Gastroesophageal sphincter (tissue), 4 donors: ENCODE data around the gene CD79B. TPM values are rescaled to one million over a fixed set of nuclear protein-coding genes. Genes with fewer than 3 reads are reported as not detected.

Source experiments
- ATAC-seq: fragments of 150-250 bp; one replicate; pipeline ENCODE4 v1.9.1; 2016; ENCODE audit warnings: mild to moderate bottlenecking, moderate library complexity
- H3K27ac ChIP-seq, 4 donors: fragments of 200-600 bp; sonication (generic) in 3 of 4; 1 replicate in 3 of 4; 2 replicates in 1 of 4; pipeline ENCODE4 v1.5.1; 2016 to 2019
- H3K27me3 ChIP-seq: fragments of 200-600 bp; sonication (generic); one replicate; pipeline ENCODE4 v1.5.1; 2019
- H3K36me3 ChIP-seq, 2 donors: fragments of 200-600 bp; sonication (generic); one replicate each; pipeline ENCODE4 v1.5.1; 2019; ENCODE audit warnings: control low read depth in 1 of 2
- H3K4me1 ChIP-seq, 3 donors: fragments of 200-600 bp; sonication (generic); 1 replicate in 2 of 3; 2 replicates in 1 of 3; pipeline ENCODE4 v1.5.1; 2016 to 2019; ENCODE audit warnings: control low read depth in 2 of 3
- H3K4me3 ChIP-seq, 2 donors: fragments of 200-600 bp; sonication (generic); one replicate each; pipeline ENCODE4 v1.5.1; 2019; ENCODE audit warnings: mild to moderate bottlenecking in 1 of 2, moderate library complexity in 1 of 2
- H3K9me3 ChIP-seq, 3 donors: fragments of 200-600 bp; sonication (generic); one replicate each; pipeline ENCODE4 v1.5.1; 2017 to 2019; ENCODE audit warnings: control low read depth in 2 of 3
- EP300 ChIP-seq: sonication (generic); formaldehyde crosslinking; IDR thresholded peaks from one replicate; pipeline ENCODE4 v1.6.1; 2017; ENCODE audit warnings: antibody characterized with exemption, mild to moderate bottlenecking
- POLR2A ChIP-seq, 2 donors: fragments of 450-650 bp; IDR thresholded peaks; one replicate each; pipeline ENCODE4 v1.6.1; 2017; ENCODE audit warnings: antibody characterized with exemption in 2 of 2, mild to moderate bottlenecking in 2 of 2, moderate library complexity in 1 of 2
- POLR2AphosphoS5 ChIP-seq: sonication (generic); formaldehyde crosslinking; IDR thresholded peaks from one replicate; pipeline ENCODE4 v1.6.1; 2017; ENCODE audit warnings: antibody characterized with exemption
- WGBS, 2 donors: methylation state at CpG; one replicate each; pipeline ENCODE4 v1.1.5; 2018; ENCODE audit warnings: low coverage in 1 of 2; 5-methylcytosine and 5-hydroxymethylcytosine counted together
- total RNA-seq, 4 donors: library from RNA; depleted of rRNA; stranded (reverse); fragments of >200 nt; gene quantifications; one replicate each; pipeline ENCODE4 v1.1.0, GENCODE V29; 2016
- TF ChIP-seq, protein P1 (sequence below), 4 experiments: fragments of 200-600 bp in 2 of 4; fragments of 450-650 bp in 2 of 4; sonication (generic) in 1 of 4; IDR thresholded peaks; one replicate each; pipeline ENCODE4 v1.5.1; 2017 to 2019; ENCODE audit warnings: antibody characterized with exemption in 4 of 4, mild to moderate bottlenecking in 2 of 4, moderate library complexity in 2 of 4

CD79B gene
- total RNA-seq = 1 to 10 TPM in 3 of 4 donors, not detected in 1; 2.0 to 5.9 (median 3.3) TPM

DNA sequence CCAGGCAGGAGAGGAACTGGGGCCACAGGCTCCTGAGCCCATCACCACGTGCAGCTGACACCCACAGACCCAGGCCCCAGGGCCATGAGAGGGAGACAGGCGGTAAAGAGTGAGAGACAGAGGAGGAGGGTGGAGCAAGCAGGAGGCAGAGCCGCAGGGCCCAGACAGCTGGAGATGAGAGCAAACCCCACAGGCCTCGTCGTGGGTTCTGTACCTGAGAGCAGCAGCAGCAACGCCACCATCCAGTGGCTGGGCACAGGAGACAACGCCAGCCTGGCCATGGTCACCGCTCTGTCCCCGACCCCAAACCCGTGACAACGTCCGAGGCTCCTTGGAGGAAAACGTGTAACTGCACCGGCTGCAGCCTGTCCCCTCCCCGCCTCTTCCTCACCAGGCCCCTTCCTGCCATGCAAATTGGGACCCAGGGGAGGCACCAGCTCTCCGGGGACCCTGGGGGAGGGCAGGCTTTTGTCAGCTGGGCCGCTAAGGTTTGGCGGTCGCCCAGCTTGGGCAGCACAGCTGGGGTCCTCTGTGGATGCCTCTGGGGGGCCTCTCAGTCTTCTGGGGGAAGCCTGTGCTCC lies at the start of gene CD79B:
CD79B (minus strand) TSS at position 351 of the 581 bp plus-strand sequence; CDS start at position 281, 70 bp downstream.
- peak within 1 kb of the TSS in 1 of 2 donors; percentile 16 for H3K4me3 ChIP-seq
- WGBS, 2 donors = 20% methylated on average over 1 of the region's 19 CpGs; no CpG with 5 or more reads in 1 of the 2 donors
- peak within 1 kb of the TSS in 3 of 4 donors; percentile 53 to 72 (median 54) for H3K27ac ChIP-seq
- no peaks in the 10 kb centered on the region for H3K36me3 ChIP-seq
- TF ChIP-seq EP300 = no peak
- TF ChIP-seq POLR2A (IDR thresholded peaks at IDR 0.05) = no peak
- TF ChIP-seq POLR2AphosphoS5 = no peak
- TF ChIP-seq, protein P1, sequence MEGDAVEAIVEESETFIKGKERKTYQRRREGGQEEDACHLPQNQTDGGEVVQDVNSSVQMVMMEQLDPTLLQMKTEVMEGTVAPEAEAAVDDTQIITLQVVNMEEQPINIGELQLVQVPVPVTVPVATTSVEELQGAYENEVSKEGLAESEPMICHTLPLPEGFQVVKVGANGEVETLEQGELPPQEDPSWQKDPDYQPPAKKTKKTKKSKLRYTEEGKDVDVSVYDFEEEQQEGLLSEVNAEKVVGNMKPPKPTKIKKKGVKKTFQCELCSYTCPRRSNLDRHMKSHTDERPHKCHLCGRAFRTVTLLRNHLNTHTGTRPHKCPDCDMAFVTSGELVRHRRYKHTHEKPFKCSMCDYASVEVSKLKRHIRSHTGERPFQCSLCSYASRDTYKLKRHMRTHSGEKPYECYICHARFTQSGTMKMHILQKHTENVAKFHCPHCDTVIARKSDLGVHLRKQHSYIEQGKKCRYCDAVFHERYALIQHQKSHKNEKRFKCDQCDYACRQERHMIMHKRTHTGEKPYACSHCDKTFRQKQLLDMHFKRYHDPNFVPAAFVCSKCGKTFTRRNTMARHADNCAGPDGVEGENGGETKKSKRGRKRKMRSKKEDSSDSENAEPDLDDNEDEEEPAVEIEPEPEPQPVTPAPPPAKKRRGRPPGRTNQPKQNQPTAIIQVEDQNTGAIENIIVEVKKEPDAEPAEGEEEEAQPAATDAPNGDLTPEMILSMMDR (IDR thresholded peaks at IDR 0.05) = no peak
- peaks cover 0 to 17% (median 4%) of the 10 kb centered on the region in 3 donors for H3K4me1 ChIP-seq
- no peak for ATAC-seq
- H3K9me3 ChIP-seq = no peaks in the 10 kb centered on the region
- peaks cover 17% of the 10 kb centered on the region for H3K27me3 ChIP-seq

DNA sequence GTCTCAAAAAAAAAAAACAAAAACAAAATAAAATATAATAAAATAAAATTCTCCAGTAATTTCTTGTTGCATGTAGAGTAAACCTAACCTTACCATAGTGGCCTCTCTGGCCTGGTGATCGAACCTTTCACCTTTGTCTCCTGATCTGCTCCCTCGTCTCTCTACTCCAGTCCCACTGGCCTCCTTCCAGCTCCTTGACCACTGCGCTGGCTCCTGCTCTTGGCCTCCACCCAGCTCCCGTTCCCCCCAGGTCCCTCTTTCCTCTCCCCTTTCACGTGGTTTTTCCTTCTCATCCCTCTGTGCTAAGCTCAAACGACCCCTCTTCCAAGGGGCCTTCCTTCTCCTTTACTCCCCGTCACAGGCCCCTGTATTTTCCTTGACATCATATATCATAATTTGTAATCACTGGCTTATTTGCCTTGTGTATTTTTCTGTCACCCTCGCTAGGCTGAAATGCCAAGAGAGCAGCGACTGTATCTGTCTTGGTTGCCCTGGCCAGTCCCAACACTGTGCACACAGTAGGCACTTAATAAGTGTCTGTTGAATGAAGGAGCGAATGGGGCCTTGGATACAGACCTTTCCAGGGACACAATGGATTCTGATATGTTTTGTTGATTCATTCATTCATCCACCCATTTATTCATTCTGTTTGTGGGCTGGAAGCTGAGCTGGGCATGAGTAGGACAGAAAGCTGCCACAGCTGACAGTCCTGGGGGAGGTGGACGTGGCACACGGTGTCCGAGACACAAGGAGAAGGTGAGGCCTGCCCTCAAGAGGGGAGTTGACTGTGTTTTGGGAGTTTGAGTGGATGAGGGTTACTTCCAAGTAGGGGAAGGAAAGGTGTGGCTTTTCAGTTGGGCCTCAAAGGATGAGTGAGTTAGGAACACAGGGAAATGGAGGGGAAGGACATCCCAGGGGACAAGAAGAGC lies 46.4 kb upstream of the CD79B start:
- Histone ChIP-seq H3K4me3 (no peak overlapping the region), H3K4me1 (peaks cover 0 to 19% (median 8%) of the 10 kb centered on the region in 3 donors), H3K36me3 (no peaks in the 10 kb centered on the region), H3K27me3 (peaks cover 26% of the 10 kb centered on the region), H3K27ac (no peak overlapping the region), H3K9me3 (peaks cover 0 to 9% (median 0%) of the 10 kb centered on the region in 3 donors)
- TF ChIP-seq, protein P1 (IDR thresholded peaks at IDR 0.05) = no peak
- no peak for TF ChIP-seq POLR2AphosphoS5
- TF ChIP-seq POLR2A (IDR thresholded peaks at IDR 0.05) = no peak
- TF ChIP-seq EP300 = no peak
- no peak for ATAC-seq
- WGBS, 2 donors = 70 to 81% methylated on average over 9 to 12 of the region's 13 CpGs

DNA sequence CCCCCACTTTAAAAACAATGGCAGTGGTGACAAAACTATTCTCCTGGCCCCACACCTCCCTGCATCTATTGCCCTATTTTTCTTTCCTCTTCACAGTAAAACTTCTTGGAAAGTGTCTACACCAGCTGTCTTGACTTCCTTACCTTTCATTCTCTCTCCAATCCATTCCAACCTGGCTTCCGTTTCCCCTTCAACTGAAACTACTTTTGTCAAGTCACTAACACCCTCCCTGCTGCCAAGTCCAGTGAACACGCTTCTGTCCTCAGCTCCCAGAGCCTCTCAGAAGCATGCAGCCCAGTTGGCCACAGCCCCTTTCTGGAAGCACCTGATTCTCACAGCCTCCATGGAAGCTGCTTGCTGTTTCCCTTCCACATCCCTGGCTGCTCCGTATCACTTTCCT lies 44.6 kb upstream of the CD79B start:
- no peaks in the 10 kb centered on the region for H3K36me3 ChIP-seq
- no peak overlapping the region for H3K4me3 ChIP-seq
- no peak for ATAC-seq
- 44 to 48% methylated on average over 3 of the region's 3 CpGs for WGBS, 2 donors
- H3K4me1 ChIP-seq = peaks cover 0 to 12% (median 2%) of the 10 kb centered on the region in 3 donors
- H3K27ac ChIP-seq = no peak overlapping the region
- no peak for TF ChIP-seq EP300
- TF ChIP-seq POLR2AphosphoS5 = no peak
- TF ChIP-seq POLR2A (IDR thresholded peaks at IDR 0.05) = no peak
- TF ChIP-seq, protein P1 (IDR thresholded peaks at IDR 0.05) = no peak
- peaks cover 0 to 3% (median 0%) of the 10 kb centered on the region in 3 donors for H3K9me3 ChIP-seq
- H3K27me3 ChIP-seq = peaks cover 35% of the 10 kb centered on the region

- Histone ChIP-seq H3K9me3 (no peaks in the 10 kb centered on the region), H3K4me1 (peaks cover 0 to 8% (median 2%) of the 10 kb centered on the region in 3 donors), H3K36me3 (no peaks in the 10 kb centered on the region), H3K27ac (no peak overlapping the region), H3K4me3 (no peak overlapping the region), H3K27me3 (peaks cover 35% of the 10 kb centered on the region)
- no peak for ATAC-seq
- 86 to 87% methylated on average over 2 of the region's 2 CpGs for WGBS, 2 donors
- TF ChIP-seq POLR2AphosphoS5 (no peak), POLR2A (IDR thresholded peaks at IDR 0.05) (no peak), EP300 (no peak)
- TF ChIP-seq, protein P1 (IDR thresholded peaks at IDR 0.05) = no peak
Measured at GRCh38 chr17:63975541-63976092, 43.5 kb upstream of the CD79B start.
